Measurements from ENCODE around the gene HSD11B2. TPM values are rescaled to one million over a fixed set of nuclear protein-coding genes. Genes with fewer than 3 reads are reported as not detected.
"Not testable (repeated sequence)": the region's sequence is repeated elsewhere in the genome, so short reads cannot be mapped to it uniquely, and the experiment has no call there.

Gene HSD11B2
- total and polyA plus RNA-seq, 2 donors: 1.9 to 6.9 TPM

DNA sequence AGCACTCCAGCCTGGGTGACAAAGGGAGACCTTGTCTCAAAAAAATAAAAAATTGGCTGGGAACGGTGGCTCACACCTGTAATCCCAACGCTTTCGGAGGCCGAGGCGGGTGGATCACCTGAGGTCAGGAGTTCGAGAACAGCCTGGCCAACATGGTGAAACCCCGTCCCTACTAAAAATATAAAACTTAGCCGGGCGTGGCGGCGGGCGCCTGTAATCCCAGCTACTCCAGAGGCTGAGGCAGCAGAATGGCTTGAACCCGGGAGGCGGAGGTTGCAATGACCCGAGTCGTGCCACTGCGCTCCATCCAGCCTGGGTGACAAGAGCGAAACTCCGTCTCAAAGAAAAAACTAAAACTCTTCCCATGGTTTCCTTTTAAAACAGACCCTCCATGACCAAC is 15.5 kb upstream of the HSD11B2 start:
- H3K36me3 ChIP-seq (ENCODE audit: insufficient read depth); H3K27ac ChIP-seq (ENCODE audit: low read depth); DNase-seq (ENCODE audit: extremely low spot score); H3K4me1 ChIP-seq (ENCODE audit: insufficient read depth): not testable (repeated sequence)
- H3K4me3 ChIP-seq (ENCODE audit: low read depth, low read length): peak overlapping the region; percentile 82
- WGBS: 91% methylated on average over 19 of the region's 19 CpGs

DNA sequence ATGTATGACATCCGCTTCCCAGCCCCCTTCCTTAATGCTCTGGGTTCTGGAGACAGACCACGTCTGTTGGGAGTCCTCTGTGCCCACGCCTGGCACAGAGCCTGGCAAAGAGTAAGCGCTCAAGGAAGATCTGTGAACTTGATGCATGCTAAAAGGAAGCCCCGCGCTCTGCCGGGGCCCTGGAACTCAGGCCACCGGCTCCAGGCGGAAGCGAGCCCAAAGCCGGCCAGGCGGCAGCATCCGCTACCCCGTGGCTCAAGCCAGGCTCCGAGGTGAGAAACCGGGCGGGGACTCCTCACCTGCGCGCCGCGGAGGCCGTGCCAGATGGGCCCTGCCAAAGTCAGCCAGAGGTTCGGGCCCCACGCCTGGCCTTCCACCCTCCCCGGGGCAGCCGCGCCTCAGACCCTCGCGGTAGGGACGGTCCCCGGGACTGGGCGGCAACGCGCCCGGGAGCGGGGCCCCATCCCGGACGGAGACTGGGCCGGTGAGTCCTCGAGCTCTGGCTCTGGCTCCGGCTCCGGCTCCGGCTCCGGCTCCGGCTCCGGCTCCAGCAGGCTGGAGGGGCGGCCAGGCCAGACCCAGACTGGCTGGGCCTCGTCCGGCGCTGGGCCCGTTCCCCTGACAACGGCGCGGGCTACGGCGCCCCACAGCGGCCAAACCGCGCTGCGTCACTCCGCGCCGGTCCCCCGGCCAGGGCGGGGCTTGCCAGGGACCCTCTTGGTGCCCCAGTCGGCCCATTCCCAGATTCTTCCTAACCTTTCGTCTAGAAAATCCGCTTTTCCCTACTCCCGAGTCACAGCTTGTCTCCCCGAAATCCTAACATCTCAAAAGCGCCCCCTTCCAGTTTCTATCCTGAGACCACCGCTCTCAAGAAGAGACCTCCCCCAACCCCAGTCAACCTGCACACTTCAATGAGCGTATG is 14.8 kb upstream of the HSD11B2 start, which contains the start of gene ZDHHC1:
TSS of gene ZDHHC1 (minus strand) at position 606 of the 922 bp plus-strand sequence. CDS start 8,702 bp downstream, outside the sequence.
- H3K27ac ChIP-seq (ENCODE audit: low read depth): peak within 1 kb of the TSS; percentile 53
- 2% methylated on average over 73 of the region's 73 CpGs for WGBS
- no peaks in the 10 kb centered on the region for H3K36me3 ChIP-seq (ENCODE audit: insufficient read depth)
- no peaks in the 10 kb centered on the region for H3K4me1 ChIP-seq (ENCODE audit: insufficient read depth)
- no peak for DNase-seq (ENCODE audit: extremely low spot score)
- peak within 1 kb of the TSS; percentile 82 for H3K4me3 ChIP-seq (ENCODE audit: low read depth, low read length)

GRCh38 chr16:67417333-67418061 is 13.4 kb upstream of the HSD11B2 start:
- H3K27ac ChIP-seq (ENCODE audit: low read depth): no peak overlapping the region
- 83% methylated on average over 2 of the region's 2 CpGs for WGBS

GRCh38 chr16:67419502-67419901 is 11.4 kb upstream of the HSD11B2 start:
- no peak overlapping the region for H3K4me3 ChIP-seq (ENCODE audit: low read depth, low read length)
- no peaks in the 10 kb centered on the region for H3K4me1 ChIP-seq (ENCODE audit: insufficient read depth)
- WGBS: 79% methylated on average over 3 of the region's 3 CpGs
- no peak for DNase-seq (ENCODE audit: extremely low spot score)
- no peaks in the 10 kb centered on the region for H3K36me3 ChIP-seq (ENCODE audit: insufficient read depth)
- H3K27ac ChIP-seq (ENCODE audit: low read depth): no peak overlapping the region

More at GRCh38 chr16:67417333-67418061, 13.4 kb upstream of the HSD11B2 start:
- Histone ChIP-seq H3K4me1 (ENCODE audit: insufficient read depth) (no peaks in the 10 kb centered on the region), H3K4me3 (ENCODE audit: low read depth, low read length) (no peak overlapping the region), H3K36me3 (ENCODE audit: insufficient read depth) (no peaks in the 10 kb centered on the region)
- DNase-seq (ENCODE audit: extremely low spot score): no peak

GRCh38 chr16:67419931-67420330 is 11.0 kb upstream of the HSD11B2 start:
- Histone ChIP-seq H3K4me3 (ENCODE audit: low read depth, low read length) (no peak overlapping the region), H3K27ac (ENCODE audit: low read depth) (no peak overlapping the region), H3K4me1 (ENCODE audit: insufficient read depth) (no peaks in the 10 kb centered on the region), H3K36me3 (ENCODE audit: insufficient read depth) (no peaks in the 10 kb centered on the region)
- no peak for DNase-seq (ENCODE audit: extremely low spot score)
- WGBS: 75% methylated on average over 3 of the region's 3 CpGs

GRCh38 chr16:67421030-67421429 is 9.9 kb upstream of the HSD11B2 start:
- H3K27ac ChIP-seq (ENCODE audit: low read depth): no peak overlapping the region
- WGBS: 86% methylated on average over 4 of the region's 4 CpGs
- H3K36me3 ChIP-seq (ENCODE audit: insufficient read depth): no peaks in the 10 kb centered on the region
- no peak for DNase-seq (ENCODE audit: extremely low spot score)
- H3K4me3 ChIP-seq (ENCODE audit: low read depth, low read length): no peak overlapping the region
- H3K4me1 ChIP-seq (ENCODE audit: insufficient read depth): no peaks in the 10 kb centered on the region

- Histone ChIP-seq H3K36me3 (ENCODE audit: insufficient read depth) (no peaks in the 10 kb centered on the region), H3K4me3 (ENCODE audit: low read depth, low read length) (no peak overlapping the region), H3K27ac (ENCODE audit: low read depth) (no peak overlapping the region), H3K4me1 (ENCODE audit: insufficient read depth) (no peaks in the 10 kb centered on the region)
- DNase-seq (ENCODE audit: extremely low spot score): no peak
- WGBS: 86% methylated on average over 5 of the region's 5 CpGs
Measured at GRCh38 chr16:67423015-67423414, 7.9 kb upstream of the HSD11B2 start.

DNA sequence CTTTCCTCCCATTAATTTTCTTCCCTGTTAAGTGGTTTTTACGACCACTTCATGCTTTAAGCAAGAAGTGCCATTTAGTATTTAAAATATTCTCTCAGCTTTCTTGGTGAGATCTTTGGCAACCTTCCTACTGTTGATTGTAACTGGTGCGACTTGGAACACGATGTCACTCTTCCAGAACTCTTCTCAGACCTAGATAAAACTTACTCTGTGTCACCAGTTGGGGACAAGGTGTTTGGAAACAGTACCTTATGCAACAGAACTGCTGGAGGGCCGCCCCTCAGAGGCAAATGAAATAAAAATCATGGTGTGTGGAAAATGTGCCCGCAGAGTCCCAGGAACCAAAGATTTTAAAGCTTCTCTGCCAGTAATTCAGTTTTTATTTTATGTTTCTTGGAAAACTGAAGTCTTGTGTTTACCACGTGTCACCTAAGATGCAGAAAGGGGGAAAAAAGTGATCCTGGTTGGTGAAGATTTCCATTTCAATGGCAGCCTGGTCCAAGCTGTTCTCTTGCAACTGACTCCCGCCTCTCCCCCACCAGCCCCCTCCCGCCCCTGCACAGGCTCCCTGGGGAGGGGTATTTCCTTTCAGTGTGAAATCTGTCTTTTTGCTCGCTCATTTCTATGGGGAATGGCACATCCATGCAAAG is 7.2 kb upstream of the HSD11B2 start:
- WGBS: 51% methylated on average over 9 of the region's 9 CpGs
- no peak overlapping the region for H3K4me3 ChIP-seq (ENCODE audit: low read depth, low read length)
- H3K36me3 ChIP-seq (ENCODE audit: insufficient read depth): no peaks in the 10 kb centered on the region
- H3K4me1 ChIP-seq (ENCODE audit: insufficient read depth): no peaks in the 10 kb centered on the region
- DNase-seq (ENCODE audit: extremely low spot score): no peak
- H3K27ac ChIP-seq (ENCODE audit: low read depth): no peak overlapping the region

GRCh38 chr16:67424261-67424615 is 6.7 kb upstream of the HSD11B2 start:
- H3K27ac ChIP-seq (ENCODE audit: low read depth): no peak overlapping the region
- 64% methylated on average over 5 of the region's 5 CpGs for WGBS

GRCh38 chr16:67425061-67425460 is 5.9 kb upstream of the HSD11B2 start:
- Histone ChIP-seq H3K4me3 (ENCODE audit: low read depth, low read length) (no peak overlapping the region), H3K27ac (ENCODE audit: low read depth) (no peak overlapping the region), H3K4me1 (ENCODE audit: insufficient read depth) (no peaks in the 10 kb centered on the region), H3K36me3 (ENCODE audit: insufficient read depth) (no peaks in the 10 kb centered on the region)
- no peak for DNase-seq (ENCODE audit: extremely low spot score)
- WGBS: 33% methylated on average over 6 of the region's 6 CpGs

More at GRCh38 chr16:67424261-67424615, 6.7 kb upstream of the HSD11B2 start:
- no peaks in the 10 kb centered on the region for H3K36me3 ChIP-seq (ENCODE audit: insufficient read depth)
- DNase-seq (ENCODE audit: extremely low spot score): no peak
- no peaks in the 10 kb centered on the region for H3K4me1 ChIP-seq (ENCODE audit: insufficient read depth)
- H3K4me3 ChIP-seq (ENCODE audit: low read depth, low read length): no peak overlapping the region

GRCh38 chr16:67425580-67425979 is 5.3 kb upstream of the HSD11B2 start:
- WGBS: 43% methylated on average over 4 of the region's 4 CpGs
- H3K36me3 ChIP-seq (ENCODE audit: insufficient read depth): no peaks in the 10 kb centered on the region

GRCh38 chr16:67426022-67426421 is 4.9 kb upstream of the HSD11B2 start:
- H3K4me3 ChIP-seq (ENCODE audit: low read depth, low read length): no peak overlapping the region
- H3K27ac ChIP-seq (ENCODE audit: low read depth): no peak overlapping the region
- WGBS: 77% methylated on average over 7 of the region's 7 CpGs
- H3K36me3 ChIP-seq (ENCODE audit: insufficient read depth): no peaks in the 10 kb centered on the region
- no peak for DNase-seq (ENCODE audit: extremely low spot score)
- no peaks in the 10 kb centered on the region for H3K4me1 ChIP-seq (ENCODE audit: insufficient read depth)

More at GRCh38 chr16:67425580-67425979, 5.3 kb upstream of the HSD11B2 start:
- Histone ChIP-seq H3K4me3 (ENCODE audit: low read depth, low read length) (no peak overlapping the region), H3K4me1 (ENCODE audit: insufficient read depth) (no peaks in the 10 kb centered on the region), H3K27ac (ENCODE audit: low read depth) (no peak overlapping the region)
- DNase-seq (ENCODE audit: extremely low spot score): no peak

DNA sequence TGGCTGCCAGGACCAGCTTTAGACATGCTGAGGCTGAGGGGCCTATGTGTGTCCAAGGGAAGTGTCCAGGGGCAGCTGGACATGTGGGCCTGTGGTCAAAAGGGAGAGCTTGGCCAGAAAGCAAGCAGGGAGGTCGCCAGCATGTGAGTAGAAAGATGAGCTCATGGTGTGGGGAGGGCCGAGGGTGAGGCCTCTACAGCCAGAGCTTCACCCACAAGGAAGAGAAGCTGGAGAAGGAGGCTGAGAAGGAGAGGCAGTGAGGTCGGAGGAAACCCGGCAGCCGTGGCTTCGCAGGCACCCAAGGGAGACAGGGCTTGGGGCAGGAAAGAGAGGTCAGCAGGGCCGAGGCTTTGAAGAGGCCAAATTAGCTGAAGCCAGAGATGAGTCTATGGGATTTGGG is 4.0 kb upstream of the HSD11B2 start:
- Histone ChIP-seq H3K36me3 (ENCODE audit: insufficient read depth) (no peaks in the 10 kb centered on the region), H3K4me1 (ENCODE audit: insufficient read depth) (no peaks in the 10 kb centered on the region), H3K27ac (ENCODE audit: low read depth) (no peak overlapping the region), H3K4me3 (ENCODE audit: low read depth, low read length) (no peak overlapping the region)
- 66% methylated on average over 7 of the region's 7 CpGs for WGBS
- no peak for DNase-seq (ENCODE audit: extremely low spot score)

All from urinary bladder (tissue), 4 donors.